Sigmoid colon (tissue), 3 donors: ENCODE data around the gene LPCAT1.

Experiments used
- CTCF ChIP-seq, 4 experiments: fragments of 450-650 bp in 3 of 4; fragments of 200-600 bp in 1 of 4; IDR thresholded peaks; one replicate each; pipeline ENCODE4 v1.5.1; 2016 to 2019; ENCODE audit warnings: antibody characterized with exemption in 4 of 4, mild to moderate bottlenecking in 3 of 4, moderate library complexity in 2 of 4
- POLR2A ChIP-seq, 2 donors: fragments of 450-650 bp; IDR thresholded peaks; one replicate each; pipeline ENCODE4 v1.6.1; 2016; ENCODE audit warnings: antibody characterized with exemption in 2 of 2, mild to moderate bottlenecking in 2 of 2, moderate library complexity in 2 of 2

- TF ChIP-seq CTCF (IDR thresholded peaks at IDR 0.05) (no peak), POLR2A (IDR thresholded peaks at IDR 0.05) (no peak)
Observed at GRCh38 chr5:1497242-1497777, 26.4 kb downstream of the LPCAT1 start.
